ENCODE data around the gene HOXA11.

HOXA11 gene

GRCh38 chr7:27133409-27134231, 51.4 kb downstream of the HOXA11 start:
- no peak for DNase-seq (ENCODE audit: low read depth)

DNA sequence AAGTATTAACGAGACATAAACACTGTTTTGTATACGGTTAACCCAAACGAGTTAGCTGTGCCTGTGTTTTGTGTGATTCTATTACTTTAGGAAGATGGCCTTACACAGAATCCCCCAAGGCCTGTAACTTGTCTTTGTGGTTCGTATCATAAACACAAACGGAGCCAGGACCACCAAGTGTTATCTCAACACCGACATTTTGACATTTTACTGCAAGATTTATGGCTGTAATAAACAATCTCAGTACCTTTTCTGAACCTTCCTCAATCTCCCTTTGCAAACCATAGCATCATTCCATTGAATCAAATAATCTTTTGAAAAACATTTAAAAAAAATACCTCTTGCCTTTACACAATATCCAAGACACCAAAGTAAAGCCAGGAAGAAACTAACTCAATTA, 52.1 kb downstream of the HOXA11 start:
- no peak for DNase-seq (ENCODE audit: low read depth)

DNA sequence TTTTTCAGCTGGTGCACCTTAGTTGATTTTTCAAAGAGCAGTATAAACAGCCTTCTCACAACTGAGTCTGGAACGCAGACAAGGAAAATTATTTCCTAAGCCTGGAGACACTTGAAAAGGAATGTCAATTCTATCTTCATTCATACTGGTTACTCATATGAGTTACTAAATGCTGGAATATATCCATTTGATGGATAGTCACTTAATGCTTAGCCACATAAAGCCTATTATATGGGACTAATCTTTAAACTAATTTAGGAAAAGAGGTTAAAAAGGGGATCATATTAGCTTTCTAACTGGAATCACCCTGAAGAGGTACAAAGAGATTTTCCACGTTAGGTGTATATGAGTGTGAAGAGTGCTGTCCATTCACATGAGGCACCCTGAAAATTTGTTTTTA, 52.8 kb downstream of the HOXA11 start:
- DNase-seq (ENCODE audit: low read depth), result no peak

DNA sequence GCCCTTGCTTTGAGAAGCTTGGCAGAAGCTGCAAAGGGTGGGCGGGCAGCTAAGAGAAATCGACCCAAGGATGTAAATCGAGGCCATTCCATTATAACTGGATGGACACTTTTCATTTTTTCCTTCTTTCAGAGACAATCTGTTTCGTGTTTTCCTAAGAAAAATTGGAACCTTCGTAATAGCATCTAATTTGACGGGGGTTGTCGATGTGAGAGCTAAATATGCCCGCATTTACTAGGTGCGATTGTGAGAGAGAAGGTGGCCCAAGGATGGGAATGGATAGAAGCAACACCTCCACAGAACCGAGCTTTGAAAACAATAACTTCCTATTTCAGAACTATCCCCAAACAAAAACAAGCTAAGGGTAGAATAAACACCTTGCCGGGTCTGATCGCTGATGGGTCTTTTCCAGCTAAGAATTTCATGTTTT, 53.6 kb downstream of the HOXA11 start:
- DNase-seq (ENCODE audit: low read depth), result no peak
